ENCODE results near the gene PLA2G12B.
"Not testable (repeated sequence)": the region's sequence is repeated elsewhere in the genome, so short reads cannot be mapped to it uniquely, and the experiment has no call there.

- TF ChIP-seq CTCF, POLR2A (IDR thresholded peaks at IDR 0.05): not testable (repeated sequence)
These were observed 35.2 kb upstream of the PLA2G12B start for GRCh38 chr10:72989771-72990170.

Measured in ovary (tissue), 3 donors.